ENCODE results near the gene CDH16. TPM values are rescaled to one million over a fixed set of nuclear protein-coding genes. Genes with fewer than 3 reads are reported as not detected.
"Not testable (repeated sequence)": the region's sequence is repeated elsewhere in the genome, so short reads cannot be mapped to it uniquely, and the experiment has no call there.

The CDH16 gene
- total and polyA plus RNA-seq, 2 of the 13 experiments (the other 11 are each of a cell fraction or from before 2014, with no cell fraction given): 2.7 to 3.9 TPM

DNA sequence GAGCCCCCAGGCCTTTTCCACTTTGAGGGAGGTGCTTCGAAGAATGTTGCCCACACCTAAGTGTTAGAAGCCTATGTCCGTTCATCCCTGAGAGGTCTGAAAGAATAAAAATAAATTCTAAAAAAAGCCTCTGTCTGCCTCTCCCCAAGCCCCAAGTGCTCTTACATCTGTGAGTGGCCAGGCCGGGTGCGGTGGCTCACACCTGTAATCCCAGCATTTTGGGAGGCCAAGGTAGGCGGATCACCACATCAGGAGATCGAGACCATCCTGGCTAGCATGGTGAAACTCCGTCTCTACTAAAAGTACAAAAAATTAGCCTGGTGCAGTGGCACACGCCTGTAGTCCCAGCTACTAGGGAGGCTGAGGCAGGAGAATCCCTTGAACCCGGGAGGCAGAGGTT is 26.3 kb upstream of the CDH16 start:
- TF ChIP-seq ZC3H13 (CRISPR knock-in tag; IDR thresholded peaks at IDR 0.05): 0 out of 2 replicates have a peak, but pooled peaks have one; percentile 52
- TF ChIP-seq, protein P1, sequence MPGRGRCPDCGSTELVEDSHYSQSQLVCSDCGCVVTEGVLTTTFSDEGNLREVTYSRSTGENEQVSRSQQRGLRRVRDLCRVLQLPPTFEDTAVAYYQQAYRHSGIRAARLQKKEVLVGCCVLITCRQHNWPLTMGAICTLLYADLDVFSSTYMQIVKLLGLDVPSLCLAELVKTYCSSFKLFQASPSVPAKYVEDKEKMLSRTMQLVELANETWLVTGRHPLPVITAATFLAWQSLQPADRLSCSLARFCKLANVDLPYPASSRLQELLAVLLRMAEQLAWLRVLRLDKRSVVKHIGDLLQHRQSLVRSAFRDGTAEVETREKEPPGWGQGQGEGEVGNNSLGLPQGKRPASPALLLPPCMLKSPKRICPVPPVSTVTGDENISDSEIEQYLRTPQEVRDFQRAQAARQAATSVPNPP (CRISPR knock-in tag; IDR thresholded peaks at IDR 0.05): 0 out of 2 replicates have a peak, but pooled peaks have one; percentile 9
- TF ChIP-seq ZNF460 (CRISPR knock-in tag; IDR thresholded peaks at IDR 0.05; ENCODE audit: borderline replicate concordance): peak; percentile 39; the same call in 1 of the 2 replicates
- H3K4me2 ChIP-seq (ENCODE audit: low read depth, low read length); H3K9me3 ChIP-seq (ENCODE audit: low read length); H2AFZ ChIP-seq (ENCODE audit: low read length); FAIRE-seq; H3K79me2 ChIP-seq (ENCODE audit: insufficient read depth, low read length); intact Hi-C loops (cut with micrococcal nuclease; ENCODE audit: unreplicated experiment); ATAC-seq; in situ Hi-C loops (cut with HindIII; ENCODE audit: extremely low pct_ligation_motif_present, low pct_unique_long_range_greater_than_20kb); H3K27ac ChIP-seq (ENCODE audit: extremely low read length, insufficient read depth, low read length); H4K20me1 ChIP-seq (ENCODE audit: insufficient read depth, low read length); BruUV-seq (replicated peaks); H3K9ac ChIP-seq (ENCODE audit: insufficient read depth, low read depth, low read length); DNase-seq (ENCODE audit: low spot score); CTCF ChIA-PET (ENCODE audit: low intra/inter-chr PET ratio, low total read pairs); H3K4me3 ChIP-seq (replicated peaks in 1 of 3; ENCODE audit: insufficient read depth in 1 of 3, low read depth in 2 of 3, low read length in 3 of 3): not testable (repeated sequence)
- POLR2A ChIA-PET: interaction anchor here (1.0 kb wide), 1 partner anchor 9 kb away, joined by 3 read pairs; no protein-coding TSS in a partner anchor
- Histone ChIP-seq H3K27me3 (ENCODE audit: control insufficient read depth in 1 of 2, insufficient read depth in 2 of 2, low read length in 2 of 2) (peaks cover 4 to 20% of the 10 kb centered on the region in 2 experiments; a peak in 4 of 5 replicates), H3K4me1 (ENCODE audit: insufficient read depth, low read length) (peaks cover 34% of the 10 kb centered on the region), H3K36me3 (replicated peaks in 1 of 2; ENCODE audit: control insufficient read depth in 1 of 2, insufficient read depth in 2 of 2, low read length in 2 of 2) (peaks cover 23 to 40% of the 10 kb centered on the region in 2 experiments)
- 93% methylated on average over 9 of the region's 9 CpGs for WGBS (ENCODE audit: low lambda C conversion rate)

DNA sequence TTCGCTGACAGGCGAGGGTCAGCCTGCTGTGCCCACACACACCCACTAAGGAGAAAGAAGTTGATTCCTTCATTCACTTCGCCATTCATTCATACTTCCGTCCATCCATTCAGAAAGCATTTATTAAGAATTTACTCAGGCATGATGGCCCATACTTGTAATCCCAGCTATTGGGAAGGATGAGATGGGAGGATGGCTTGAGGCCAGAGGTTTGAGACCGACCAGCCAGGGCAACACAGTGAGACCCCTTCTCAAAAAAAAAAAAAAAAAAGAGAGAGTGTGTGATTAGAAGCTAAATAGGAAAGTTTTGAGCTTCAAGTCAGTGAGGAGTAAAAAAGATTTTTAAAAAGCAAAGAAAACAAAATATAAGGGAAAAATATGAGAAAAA is 25.4 kb upstream of the CDH16 start:
- H3K27ac ChIP-seq (ENCODE audit: extremely low read length, insufficient read depth, low read length): no peak overlapping the region
- no peaks in the 10 kb centered on the region; the same call in 1 of the 2 replicates for H4K20me1 ChIP-seq (ENCODE audit: insufficient read depth, low read length)
- in situ Hi-C loops (cut with HindIII; ENCODE audit: extremely low pct_ligation_motif_present, low pct_unique_long_range_greater_than_20kb) (no loop called here), intact Hi-C loops (cut with micrococcal nuclease; ENCODE audit: unreplicated experiment) (no loop called here)
- H3K4me3 ChIP-seq (replicated peaks in 1 of 3; ENCODE audit: insufficient read depth in 1 of 3, low read depth in 2 of 3, low read length in 3 of 3): no peak overlapping the region
- H3K79me2 ChIP-seq (ENCODE audit: insufficient read depth, low read length): no peaks in the 10 kb centered on the region
- no peaks in the 10 kb centered on the region for H3K9me3 ChIP-seq (ENCODE audit: low read length)
- no peak for FAIRE-seq
- no TSS peak for BruUV-seq (replicated peaks)
- no peak overlapping the region for H2AFZ ChIP-seq (ENCODE audit: low read length)
- 96% methylated on average over 5 of the region's 5 CpGs for WGBS (ENCODE audit: low lambda C conversion rate)
- DNase-seq (ENCODE audit: low spot score): no peak
- H3K36me3 ChIP-seq (replicated peaks in 1 of 2; ENCODE audit: control insufficient read depth in 1 of 2, insufficient read depth in 2 of 2, low read length in 2 of 2): peaks cover 29 to 49% of the 10 kb centered on the region in 2 experiments
- peaks cover 1 to 11% of the 10 kb centered on the region in 2 experiments; a peak in 3 of 5 replicates for H3K27me3 ChIP-seq (ENCODE audit: control insufficient read depth in 1 of 2, insufficient read depth in 2 of 2, low read length in 2 of 2)
- H3K9ac ChIP-seq (ENCODE audit: insufficient read depth, low read depth, low read length): no peak overlapping the region
- H3K4me2 ChIP-seq (ENCODE audit: low read depth, low read length): no peak overlapping the region
- POLR2A ChIA-PET: interaction anchor here (0.7 to 1.4 kb wide), 4 partner anchors 10 to 45 kb away, joined by 3 read pairs; partner anchors contain the start of gene CIAO2B
- no peak for ATAC-seq
- CTCF ChIA-PET (ENCODE audit: low intra/inter-chr PET ratio, low total read pairs): no interaction called here
- TF ChIP-seq ZNF121 (CRISPR knock-in tag; IDR thresholded peaks at IDR 0.05): peak; percentile 89
- TF ChIP-seq, protein P2, sequence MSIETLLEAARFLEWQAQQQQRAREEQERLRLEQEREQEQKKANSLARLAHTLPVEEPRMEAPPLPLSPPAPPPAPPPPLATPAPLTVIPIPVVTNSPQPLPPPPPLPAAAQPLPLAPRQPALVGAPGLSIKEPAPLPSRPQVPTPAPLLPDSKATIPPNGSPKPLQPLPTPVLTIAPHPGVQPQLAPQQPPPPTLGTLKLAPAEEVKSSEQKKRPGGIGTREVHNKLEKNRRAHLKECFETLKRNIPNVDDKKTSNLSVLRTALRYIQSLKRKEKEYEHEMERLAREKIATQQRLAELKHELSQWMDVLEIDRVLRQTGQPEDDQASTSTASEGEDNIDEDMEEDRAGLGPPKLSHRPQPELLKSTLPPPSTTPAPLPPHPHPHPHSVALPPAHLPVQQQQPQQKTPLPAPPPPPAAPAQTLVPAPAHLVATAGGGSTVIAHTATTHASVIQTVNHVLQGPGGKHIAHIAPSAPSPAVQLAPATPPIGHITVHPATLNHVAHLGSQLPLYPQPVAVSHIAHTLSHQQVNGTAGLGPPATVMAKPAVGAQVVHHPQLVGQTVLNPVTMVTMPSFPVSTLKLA (IDR thresholded peaks at IDR 0.05): no peak
- peaks cover 26% of the 10 kb centered on the region for H3K4me1 ChIP-seq (ENCODE audit: insufficient read depth, low read length)

Data from HepG2 (cell line).